Omental fat pad (tissue), 4 donors: ENCODE measurements around the gene DNM3. TPM values are rescaled to one million over a fixed set of nuclear protein-coding genes. Genes with fewer than 3 reads are reported as not detected.

ENCODE experiments used
- ATAC-seq: fragments of 150-250 bp; one replicate; pipeline ENCODE4 v1.9.1; 2016; ENCODE audit warnings: mild to moderate bottlenecking, moderate library complexity; ENCODE audit not compliant: low FRiP score
- DNase-seq: peaks from one replicate; pipeline ENCODE4 v3.0.0-alpha.2; 2019; ENCODE audit warnings: low spot score
- CTCF ChIP-seq, 3 donors: fragments of 450-650 bp; IDR thresholded peaks; one replicate each; pipeline ENCODE4 v1.5.1; 2016 to 2017; ENCODE audit warnings: antibody characterized with exemption in 3 of 3, mild to moderate bottlenecking in 3 of 3, moderate library complexity in 2 of 3
- total RNA-seq, 4 donors: library from RNA; depleted of rRNA; stranded (reverse); fragments of >200 nt; gene quantifications; one replicate each; pipeline ENCODE4 v1.1.0, GENCODE V29; 2016

The DNM3 gene
- total RNA-seq, 4 donors from 2014 or later = 2.9 to 15.8 (median 5.5) TPM

GRCh38 chr1:172450524-172450885 is 609.2 kb downstream of the DNM3 start:
- no peak for DNase-seq
- TF ChIP-seq CTCF (IDR thresholded peaks at IDR 0.05) = no peak
- peak; percentile 31 for ATAC-seq

- no peak for DNase-seq
- peak; percentile 79 for ATAC-seq
- no peak for TF ChIP-seq CTCF (IDR thresholded peaks at IDR 0.05)
Observed at GRCh38 chr1:172451002-172451443, 609.7 kb downstream of the DNM3 start.

- no peak for TF ChIP-seq CTCF (IDR thresholded peaks at IDR 0.05)
- DNase-seq (no peak), ATAC-seq (no peak)
Observed at GRCh38 chr1:172452536-172453152, 611.3 kb downstream of the DNM3 start.

- no peak for TF ChIP-seq CTCF (IDR thresholded peaks at IDR 0.05)
- ATAC-seq (no peak), DNase-seq (no peak)
Observed at GRCh38 chr1:172453153-172453545, 611.9 kb downstream of the DNM3 start.

GRCh38 chr1:172453607-172454006 is 612.3 kb downstream of the DNM3 start:
- no peak for DNase-seq
- no peak for ATAC-seq
- no peak for TF ChIP-seq CTCF (IDR thresholded peaks at IDR 0.05)

- DNase-seq (no peak), ATAC-seq (no peak)
- TF ChIP-seq CTCF (IDR thresholded peaks at IDR 0.05) = no peak
Observed at GRCh38 chr1:172455451-172455850, 614.2 kb downstream of the DNM3 start.

GRCh38 chr1:172456344-172456769 is 615.1 kb downstream of the DNM3 start:
- no peak for DNase-seq
- no peak for ATAC-seq
- TF ChIP-seq CTCF (IDR thresholded peaks at IDR 0.05) = no peak
